Activated T-cell treated with anti-CD3 and anti-CD28 coated beads for 24 hours (primary cell): ENCODE results near the gene SMARCD3.
A peak's percentile ranks its signal among the peaks of the same experiment; 100 is the strongest.

Experiments used
- DNase-seq: peaks from one replicate; pipeline ENCODE4 v3.0.0-alpha.2; 2020; ENCODE audit warnings: low read depth

Gene SMARCD3

GRCh38 chr7:151248346-151249033, at the start of gene SMARCD3:
TSS of gene SMARCD3 (minus strand) at chr7:151248694. CDS start at chr7:151248562, 132 bp downstream.
- DNase-seq = no peak

- no peak for DNase-seq
Observed at GRCh38 chr7:151296202-151296992, 47.9 kb upstream of the SMARCD3 start.

- DNase-seq = no peak
Observed at GRCh38 chr7:151292850-151293249, 44.4 kb upstream of the SMARCD3 start.

GRCh38 chr7:151291206-151291605, 42.7 kb upstream of the SMARCD3 start:
- DNase-seq = no peak

- DNase-seq = no peak
Observed at GRCh38 chr7:151290355-151290760, 41.9 kb upstream of the SMARCD3 start.

GRCh38 chr7:151289891-151290290, 41.4 kb upstream of the SMARCD3 start:
- no peak for DNase-seq

GRCh38 chr7:151286148-151286547, 37.7 kb upstream of the SMARCD3 start:
- no peak for DNase-seq

- no peak for DNase-seq
Observed at GRCh38 chr7:151283302-151283701, 34.8 kb upstream of the SMARCD3 start.

- no peak for DNase-seq
Observed at GRCh38 chr7:151282111-151282510, 33.6 kb upstream of the SMARCD3 start.

- no peak for DNase-seq
Observed at GRCh38 chr7:151281686-151282085, 33.2 kb upstream of the SMARCD3 start.

GRCh38 chr7:151280388-151281019, 32.0 kb upstream of the SMARCD3 start:
- no peak for DNase-seq

GRCh38 chr7:151279868-151280267, 31.4 kb upstream of the SMARCD3 start:
- DNase-seq = no peak

- DNase-seq = no peak
Observed at GRCh38 chr7:151278949-151279348, 30.5 kb upstream of the SMARCD3 start.

- DNase-seq = no peak
Observed at GRCh38 chr7:151277631-151278030, 29.1 kb upstream of the SMARCD3 start.

GRCh38 chr7:151276666-151277590, 28.4 kb upstream of the SMARCD3 start:
- peak; percentile 51 for DNase-seq

GRCh38 chr7:151275813-151276577, 27.5 kb upstream of the SMARCD3 start:
- DNase-seq = no peak

- DNase-seq = no peak
Observed at GRCh38 chr7:151274936-151275812, 26.7 kb upstream of the SMARCD3 start.

- DNase-seq = no peak
Observed at GRCh38 chr7:151274396-151274795, 25.9 kb upstream of the SMARCD3 start.

GRCh38 chr7:151273651-151274390, 25.3 kb upstream of the SMARCD3 start:
- no peak for DNase-seq
